CD14-positive monocyte (primary cell): ENCODE results near the gene TBCC. TPM values are rescaled to one million over a fixed set of nuclear protein-coding genes. Genes with fewer than 3 reads are reported as not detected.
A peak's percentile ranks its signal among the peaks of the same experiment; 100 is the strongest.

Experiments
- DNase-seq, 3 donors: peaks; one replicate each; pipeline ENCODE4 v3.0.0-alpha.2; 2011 to 2022
- H2AFZ ChIP-seq: 2 replicates; pipeline ENCODE4 v1.6.0; 2012; ENCODE audit warnings: mild to moderate bottlenecking, low read depth, low read length, inconsistent platforms; ENCODE audit not compliant: insufficient read depth, poor library complexity, severe bottlenecking
- H3K27ac ChIP-seq, 2 donors: 1 replicate in 1 of 2; 2 replicates in 1 of 2; pipeline ENCODE4 v1.5.1; 2012 to 2013; ENCODE audit warnings: low read length in 2 of 2, control low read depth in 1 of 2, inconsistent platforms in 1 of 2, low read depth in 1 of 2, mild to moderate bottlenecking in 1 of 2
- H3K27me3 ChIP-seq, 2 donors: one replicate each; pipeline versions ENCODE4 v1.6.0 to v1.6.1; 2011 to 2013; ENCODE audit warnings: low read length in 2 of 2; ENCODE audit not compliant: control insufficient read depth in 2 of 2, insufficient read depth in 2 of 2
- H3K36me3 ChIP-seq, 2 donors: replicated peaks in 1 of 2; 1 replicate in 1 of 2; 2 replicates in 1 of 2; pipeline versions ENCODE4 v1.5.1 to v1.6.1; 2012 to 2013; ENCODE audit warnings: low read length in 2 of 2, control low read depth in 1 of 2, inconsistent platforms in 1 of 2, mild to moderate bottlenecking in 1 of 2; ENCODE audit not compliant: insufficient read depth in 2 of 2, control insufficient read depth in 1 of 2
- H3K4me1 ChIP-seq, 2 donors: 1 replicate in 1 of 2; 2 replicates in 1 of 2; pipeline versions ENCODE4 v1.5.1 to v1.6.1; 2012 to 2013; ENCODE audit warnings: low read length in 2 of 2, control low read depth in 1 of 2, inconsistent platforms in 1 of 2, mild to moderate bottlenecking in 1 of 2, moderate library complexity in 1 of 2; ENCODE audit not compliant: insufficient read depth in 2 of 2, control insufficient read depth in 1 of 2
- H3K4me2 ChIP-seq: replicated peaks from 2 replicates; pipeline ENCODE3; 2012; ENCODE audit warnings: low read length, moderate library complexity, mild to moderate bottlenecking; ENCODE audit not compliant: poor library complexity, severe bottlenecking; ENCODE audit errors: extremely low read depth
- H3K4me3 ChIP-seq, 3 experiments: fragments of 200-600 bp in 1 of 3; sonication (generic) in 1 of 3; replicated peaks in 1 of 3; 1 replicate in 2 of 3; 2 replicates in 1 of 3; pipeline ENCODE4 v1.5.1; 2011 to 2013; ENCODE audit warnings: low read length in 3 of 3, mild to moderate bottlenecking in 3 of 3, control low read depth in 2 of 3, low read depth in 2 of 3, inconsistent platforms in 1 of 3, moderate library complexity in 1 of 3
- H3K79me2 ChIP-seq: 2 replicates; pipeline ENCODE4 v1.6.0; 2012; ENCODE audit warnings: mild to moderate bottlenecking, control low read depth, inconsistent platforms, low read length, moderate library complexity; ENCODE audit not compliant: insufficient read depth
- H3K9ac ChIP-seq: 2 replicates; pipeline ENCODE4 v1.6.0; 2017; ENCODE audit warnings: low read length, mild to moderate bottlenecking; ENCODE audit not compliant: insufficient read depth, poor library complexity, severe bottlenecking
- H3K9me3 ChIP-seq, 2 donors: replicated peaks in 1 of 2; 1 replicate in 1 of 2; 2 replicates in 1 of 2; pipeline versions ENCODE4 v1.5.1 to v1.6.1; 2012 to 2013; ENCODE audit warnings: low read length in 2 of 2, control low read depth in 1 of 2; ENCODE audit not compliant: control insufficient read depth in 1 of 2, insufficient read depth in 1 of 2
- H4K20me1 ChIP-seq: 2 replicates; pipeline ENCODE4 v1.6.0; 2012; ENCODE audit warnings: mild to moderate bottlenecking, low read length, control low read depth, moderate library complexity; ENCODE audit not compliant: insufficient read depth
- H3K27ac Mint-ChIP-seq, 7 donors: one replicate each; pipeline ENCODE4 v1.8.0; 2020; ENCODE audit warnings: mild to moderate bottlenecking in 7 of 7, mixed read lengths in 7 of 7, moderate library complexity in 6 of 7, inconsistent platforms in 2 of 7
- H3K27me3 Mint-ChIP-seq, 3 donors: one replicate each; pipeline ENCODE4 v1.8.0; 2021 to 2022; ENCODE audit warnings: low read depth in 3 of 3, mild to moderate bottlenecking in 3 of 3, mixed read lengths in 3 of 3, moderate library complexity in 3 of 3, inconsistent platforms in 1 of 3
- H3K36me3 Mint-ChIP-seq, 2 donors: one replicate each; pipeline ENCODE4 v1.8.0; 2020; ENCODE audit warnings: mixed read lengths in 2 of 2, inconsistent platforms in 1 of 2, mild to moderate bottlenecking in 1 of 2
- H3K4me1 Mint-ChIP-seq: one replicate; pipeline ENCODE4 v1.8.0; 2020; ENCODE audit warnings: mild to moderate bottlenecking, mixed read lengths
- H3K4me3 Mint-ChIP-seq, 2 donors: one replicate each; pipeline ENCODE4 v1.8.0; 2020; ENCODE audit warnings: mild to moderate bottlenecking in 2 of 2, mixed read lengths in 2 of 2, moderate library complexity in 1 of 2
- H3K9me3 Mint-ChIP-seq, 7 donors: one replicate each; pipeline ENCODE4 v1.8.0; 2020 to 2022; ENCODE audit warnings: mixed read lengths in 7 of 7, mild to moderate bottlenecking in 6 of 7, moderate library complexity in 6 of 7, inconsistent platforms in 2 of 7
- WGBS: methylation state at CpG from one replicate; pipeline ENCODE4 v1.1.5; 2013; ENCODE audit warnings: missing lambda C conversion rate; ENCODE audit not compliant: insufficient coverage; 5-methylcytosine and 5-hydroxymethylcytosine counted together
- intact Hi-C, 2 donors: fragments of 100-400 bp; cut with micrococcal nuclease; formaldehyde crosslinking; loops; one replicate each; pipeline versions ENCODE4 v1.15.0 to v1.15.1; 2023
- polyA plus RNA-seq, 3 donors: library from polyadenylated mRNA; depleted of rRNA in 1 of 3; unstranded in 2 of 3; stranded (reverse) in 1 of 3; fragments of 300-500 nt in 2 of 3; fragments of >200 nt in 1 of 3; fragmentation: Illumina TruSeq in 2 of 3; gene quantifications; 1 replicate in 2 of 3; 2 replicates in 1 of 3; pipeline ENCODE4 v1.2.3, GENCODE V29; 2012 to 2021
- TF ChIP-seq, protein P1 (sequence below): fragments of 200-600 bp; IDR thresholded peaks from one replicate; pipeline ENCODE4 v1.8.0; 2022; ENCODE audit warnings: antibody characterized with exemption, mild to moderate bottlenecking

Gene TBCC
- polyA plus RNA-seq, 3 donors: 19.3 to 31.3 (median 30.7) TPM

DNA sequence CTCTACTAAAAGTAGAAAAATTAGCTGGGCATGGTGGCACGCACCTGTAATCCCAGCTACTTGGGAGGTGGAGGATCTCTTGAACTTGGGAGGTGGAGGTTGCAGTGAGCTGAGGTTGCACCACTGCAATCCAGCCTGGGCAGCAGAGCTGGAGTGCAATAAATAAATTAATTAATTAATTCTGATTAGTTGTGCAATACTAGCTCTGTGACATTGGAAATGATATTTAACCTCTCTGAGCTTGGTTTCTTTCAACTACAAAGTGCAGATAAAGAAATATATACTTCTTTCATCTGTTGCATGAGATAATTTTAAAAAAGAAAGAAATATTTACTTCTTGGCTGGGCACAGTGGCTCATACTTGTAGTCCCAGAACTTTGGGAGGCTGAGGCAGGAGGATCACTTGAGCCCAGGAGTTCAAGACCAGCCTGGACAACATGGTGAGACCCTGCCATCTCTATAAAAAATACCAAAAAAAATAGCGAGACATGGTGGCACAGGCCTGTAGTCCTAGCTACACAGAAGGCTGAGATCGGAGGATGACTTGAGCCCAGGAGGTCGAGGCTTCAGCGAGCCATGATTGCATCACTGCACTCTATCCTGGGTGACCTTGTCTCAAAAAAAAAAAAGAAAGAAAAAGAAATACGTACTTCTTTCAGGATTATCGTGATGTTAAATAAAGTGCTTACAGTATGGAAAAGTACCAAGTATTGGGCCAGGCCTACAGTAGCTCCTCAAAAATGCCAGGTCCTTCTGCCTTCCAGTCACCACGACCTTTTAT is 15.6 kb upstream of the TBCC start:
- Mint-ChIP-seq H3K9me3 (peaks cover 0 to 1% (median 0%) of the 10 kb centered on the region in 7 donors), H3K4me1 (peaks cover 2% of the 10 kb centered on the region), H3K36me3 (peaks cover 31 to 36% of the 10 kb centered on the region in 2 donors), H3K27ac (no peak overlapping the region), H3K27me3 (no peaks in the 10 kb centered on the region), H3K4me3 (no peak overlapping the region)
- Histone ChIP-seq H3K36me3 (peaks cover 3 to 37% of the 10 kb centered on the region in 2 donors), H3K4me3 (no peak overlapping the region), H3K4me2 (no peak overlapping the region), H3K9ac (no peak overlapping the region), H3K9me3 (no peaks in the 10 kb centered on the region), H2AFZ (no peak overlapping the region), H3K4me1 (no peaks in the 10 kb centered on the region), H3K27me3 (no peaks in the 10 kb centered on the region), H3K27ac (no peak overlapping the region), H3K79me2 (no peaks in the 10 kb centered on the region), H4K20me1 (no peaks in the 10 kb centered on the region)
- TF ChIP-seq, protein P1, sequence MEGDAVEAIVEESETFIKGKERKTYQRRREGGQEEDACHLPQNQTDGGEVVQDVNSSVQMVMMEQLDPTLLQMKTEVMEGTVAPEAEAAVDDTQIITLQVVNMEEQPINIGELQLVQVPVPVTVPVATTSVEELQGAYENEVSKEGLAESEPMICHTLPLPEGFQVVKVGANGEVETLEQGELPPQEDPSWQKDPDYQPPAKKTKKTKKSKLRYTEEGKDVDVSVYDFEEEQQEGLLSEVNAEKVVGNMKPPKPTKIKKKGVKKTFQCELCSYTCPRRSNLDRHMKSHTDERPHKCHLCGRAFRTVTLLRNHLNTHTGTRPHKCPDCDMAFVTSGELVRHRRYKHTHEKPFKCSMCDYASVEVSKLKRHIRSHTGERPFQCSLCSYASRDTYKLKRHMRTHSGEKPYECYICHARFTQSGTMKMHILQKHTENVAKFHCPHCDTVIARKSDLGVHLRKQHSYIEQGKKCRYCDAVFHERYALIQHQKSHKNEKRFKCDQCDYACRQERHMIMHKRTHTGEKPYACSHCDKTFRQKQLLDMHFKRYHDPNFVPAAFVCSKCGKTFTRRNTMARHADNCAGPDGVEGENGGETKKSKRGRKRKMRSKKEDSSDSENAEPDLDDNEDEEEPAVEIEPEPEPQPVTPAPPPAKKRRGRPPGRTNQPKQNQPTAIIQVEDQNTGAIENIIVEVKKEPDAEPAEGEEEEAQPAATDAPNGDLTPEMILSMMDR: no peak
- WGBS: 83% methylated on average over 4 of the region's 8 CpGs
- intact Hi-C loops: no loop called here
- DNase-seq: no peak

DNA sequence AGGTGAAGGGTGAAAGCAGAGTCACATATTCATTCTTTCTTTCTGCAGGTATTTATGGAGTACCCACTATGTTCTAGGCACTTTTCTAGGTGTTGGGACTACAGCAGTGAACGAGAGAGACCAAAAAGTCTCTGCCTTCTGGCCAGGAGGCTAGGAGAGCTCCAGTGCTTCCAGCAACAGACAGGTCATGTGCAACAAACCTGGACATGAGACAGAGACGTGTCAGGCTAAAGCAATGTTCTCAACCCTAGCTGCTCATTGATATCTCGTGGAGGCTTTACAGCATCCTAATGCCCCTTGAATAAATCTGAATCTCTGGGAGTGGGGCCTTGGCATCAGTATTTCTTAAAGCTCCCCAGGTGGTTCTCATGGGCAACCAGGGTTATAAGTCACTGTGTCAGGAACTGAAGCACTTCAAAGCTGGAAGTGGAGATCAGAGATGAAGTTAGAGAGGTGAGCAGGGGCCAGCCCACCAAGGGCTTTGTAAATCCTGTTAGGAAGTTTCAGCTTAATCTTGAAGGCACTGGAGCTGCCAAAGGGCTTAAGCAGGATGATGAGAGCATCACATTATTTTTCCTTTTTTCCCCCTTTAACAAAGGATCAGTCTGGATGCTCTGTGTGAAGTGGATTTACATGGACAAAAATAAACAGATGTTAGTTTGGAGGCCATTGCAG is 13.0 kb upstream of the TBCC start:
- intact Hi-C loops: no loop called here
- Histone ChIP-seq H3K27me3 (no peaks in the 10 kb centered on the region), H3K27ac (no peak overlapping the region), H3K9me3 (no peaks in the 10 kb centered on the region), H3K36me3 (peaks cover 3 to 25% of the 10 kb centered on the region in 2 donors), H3K9ac (no peak overlapping the region), H3K4me2 (no peak overlapping the region), H2AFZ (no peak overlapping the region), H3K4me1 (no peaks in the 10 kb centered on the region), H3K4me3 (no peak overlapping the region), H4K20me1 (no peaks in the 10 kb centered on the region), H3K79me2 (no peaks in the 10 kb centered on the region)
- Mint-ChIP-seq H3K27me3 (peaks cover 0 to 2% (median 0%) of the 10 kb centered on the region in 3 donors), H3K4me3 (no peak overlapping the region), H3K9me3 (peaks cover 0 to 1% (median 0%) of the 10 kb centered on the region in 7 donors), H3K4me1 (peaks cover 2% of the 10 kb centered on the region), H3K36me3 (peaks cover 23 to 29% of the 10 kb centered on the region in 2 donors), H3K27ac (peak overlapping the region in 1 of 7 donors; percentile 1)
- DNase-seq: no peak
- TF ChIP-seq, protein P1: no peak
- WGBS: 100% methylated on average over 2 of the region's 3 CpGs
